Stimulated activated CD4-positive, alpha-beta T cell treated with anti-CD3 and anti-CD28 coated beads, TNF-alpha, amount 100 ng/mL, for 48 hours (primary cell): ENCODE data around the gene MRGPRG.

Experiments used
- DNase-seq, 3 donors: peaks; one replicate each; pipeline ENCODE4 v3.0.0-alpha.2; 2020; ENCODE audit warnings: low read depth in 3 of 3

The MRGPRG gene

GRCh38 chr11:3195251-3196160, 23.1 kb downstream of the MRGPRG start:
- DNase-seq, result no peak

GRCh38 chr11:3194016-3194816, 24.4 kb downstream of the MRGPRG start:
- no peak for DNase-seq

GRCh38 chr11:3193373-3194015, 25.1 kb downstream of the MRGPRG start:
- no peak for DNase-seq

- DNase-seq, result no peak
Observed at GRCh38 chr11:3192511-3193372, 25.9 kb downstream of the MRGPRG start.

- DNase-seq, result no peak
Observed at GRCh38 chr11:3191586-3192324, 26.9 kb downstream of the MRGPRG start.

GRCh38 chr11:3190600-3190999, 28.0 kb downstream of the MRGPRG start:
- DNase-seq, result no peak

- no peak for DNase-seq
Observed at GRCh38 chr11:3189886-3190583, 28.6 kb downstream of the MRGPRG start.

- DNase-seq, result no peak
Observed at GRCh38 chr11:3189196-3189843, 29.3 kb downstream of the MRGPRG start.

- no peak for DNase-seq
Observed at GRCh38 chr11:3188496-3189195, 30.0 kb downstream of the MRGPRG start.

- DNase-seq, result no peak
Observed at GRCh38 chr11:3186166-3186953, 32.3 kb downstream of the MRGPRG start.

- DNase-seq, result no peak
Observed at GRCh38 chr11:3184732-3185347, 33.8 kb downstream of the MRGPRG start.

- DNase-seq, result no peak
Observed at GRCh38 chr11:3183523-3183922, 35.1 kb downstream of the MRGPRG start.

GRCh38 chr11:3182462-3182852, 36.2 kb downstream of the MRGPRG start:
- no peak for DNase-seq

GRCh38 chr11:3181725-3182461, 36.7 kb downstream of the MRGPRG start:
- no peak for DNase-seq

GRCh38 chr11:3180869-3181268, 37.7 kb downstream of the MRGPRG start:
- DNase-seq, result no peak

- no peak for DNase-seq
Observed at GRCh38 chr11:3178349-3178748, 40.3 kb downstream of the MRGPRG start.

- no peak for DNase-seq
Observed at GRCh38 chr11:3177931-3178330, 40.7 kb downstream of the MRGPRG start.
